ENCODE data around the gene EIF2S3B.

The EIF2S3B gene

DNA sequence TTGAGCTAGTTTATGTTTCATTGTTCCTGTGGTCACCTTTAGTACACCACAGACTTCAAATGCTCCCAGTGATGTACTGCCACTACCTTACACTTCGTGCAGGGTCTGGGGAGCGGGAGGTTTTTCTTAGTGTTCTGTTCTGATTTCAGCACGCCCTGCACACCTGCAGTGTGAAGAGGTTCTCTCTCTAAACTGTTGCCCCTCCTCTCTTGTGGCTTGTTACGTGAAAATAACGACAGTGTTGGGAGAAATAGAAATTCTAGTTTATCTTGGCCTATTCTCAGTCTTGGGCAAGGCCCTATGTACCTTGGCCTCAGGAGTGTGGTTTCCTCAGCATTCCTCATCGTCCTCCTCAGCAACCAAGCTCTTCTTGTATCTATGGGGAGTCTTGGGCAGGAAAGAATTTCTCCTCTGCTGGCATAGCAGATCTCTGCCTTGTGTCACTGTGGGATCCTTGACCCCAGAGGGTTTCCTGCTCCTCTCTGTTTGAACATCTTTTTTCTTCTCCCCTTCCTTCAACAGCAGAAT is 48.6 kb downstream of the EIF2S3B start:
- no peak for DNase-seq (ENCODE audit: low read depth in 1 of 2, low spot score in 1 of 2)

GRCh38 chr12:10554756-10555481 is 49.2 kb downstream of the EIF2S3B start:
- no peak for DNase-seq (ENCODE audit: low read depth in 1 of 2, low spot score in 1 of 2)

- DNase-seq (ENCODE audit: low read depth in 1 of 2, low spot score in 1 of 2), result no peak
These were observed 51.6 kb downstream of the EIF2S3B start for GRCh38 chr12:10557329-10557728.

DNA sequence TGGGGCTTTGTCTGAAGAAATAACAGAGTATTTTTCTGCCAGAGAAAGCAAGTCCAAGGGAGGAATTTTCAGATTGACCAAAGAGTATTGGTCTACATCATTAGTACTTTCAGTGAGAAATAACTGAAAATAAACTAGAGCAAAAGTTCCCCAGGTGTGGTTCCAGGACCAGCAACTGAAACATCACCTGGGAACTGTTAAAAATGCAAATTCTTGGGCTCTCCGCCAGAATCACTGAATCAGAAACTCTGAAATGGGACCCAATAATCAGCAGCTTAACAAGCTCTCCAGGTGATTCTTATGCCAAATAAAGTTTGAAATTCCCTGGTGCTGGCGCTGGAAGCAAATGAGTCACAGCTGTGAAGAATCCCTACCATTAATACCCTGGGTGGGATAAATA is 52.1 kb downstream of the EIF2S3B start:
- no peak for DNase-seq (ENCODE audit: low read depth in 1 of 2, low spot score in 1 of 2)
